CD4-positive, alpha-beta T cell (primary cell): ENCODE measurements around the gene YIF1A. TPM values are rescaled to one million over a fixed set of nuclear protein-coding genes. Genes with fewer than 3 reads are reported as not detected.

Experiments
- ATAC-seq: fragments of 200-7000 bp; cut with Tn5 transposase; one replicate; pipeline ENCODE4 v1.10.0; 2022; ENCODE audit warnings: mild to moderate bottlenecking; ENCODE audit not compliant: poor library complexity
- CTCF ChIA-PET: fragments of 350-600 bp; sonication (Branson Sonifier 250); formaldehyde crosslinking; loops from one replicate; lab custom pipeline; 2021; ENCODE audit warnings: antibody characterized with exemption, inconsistent platforms; lab: Charles Lee
- POLR2A ChIA-PET: fragments of 350-600 bp; sonication (Branson Sonifier 250); formaldehyde crosslinking; loops from one replicate; lab custom pipeline; 2021; ENCODE audit warnings: antibody characterized with exemption, inconsistent platforms; lab: Charles Lee
- DNase-seq, 14 experiments: peaks; one replicate each; pipeline ENCODE4 v3.0.0-alpha.2; 2013 to 2020; ENCODE audit warnings: mixed read lengths in 2 of 14
- H3K27ac ChIP-seq, 2 donors: one replicate each; pipeline versions ENCODE4 v1.5.1 to v1.7.0; 2013; ENCODE audit warnings: low read length in 2 of 2, low read depth in 1 of 2, mild to moderate bottlenecking in 1 of 2
- H3K27me3 ChIP-seq, 2 experiments: 1 replicate in 1 of 2; 2 replicates in 1 of 2; pipeline versions ENCODE4 v1.6.1 to v1.7.0; 2013; ENCODE audit warnings: low read length in 2 of 2, control low read depth in 1 of 2, mild to moderate bottlenecking in 1 of 2, moderate library complexity in 1 of 2; ENCODE audit not compliant: insufficient read depth in 2 of 2, control insufficient read depth in 1 of 2
- H3K36me3 ChIP-seq: one replicate; pipeline ENCODE4 v1.6.1; 2013; ENCODE audit warnings: low read length, control low read depth; ENCODE audit not compliant: insufficient read depth
- H3K4me1 ChIP-seq: one replicate; pipeline ENCODE4 v1.6.1; 2013; ENCODE audit warnings: low read length, control low read depth; ENCODE audit not compliant: insufficient read depth
- H3K4me3 ChIP-seq: one replicate; pipeline ENCODE4 v1.5.1; 2013; ENCODE audit warnings: mild to moderate bottlenecking, low read length, moderate library complexity
- H3K9me3 ChIP-seq, 2 experiments: 1 replicate in 1 of 2; 2 replicates in 1 of 2; pipeline versions ENCODE4 v1.6.1 to v1.7.0; 2013; ENCODE audit warnings: low read length in 2 of 2, mild to moderate bottlenecking in 2 of 2, control low read depth in 1 of 2, moderate library complexity in 1 of 2; ENCODE audit not compliant: control insufficient read depth in 1 of 2, insufficient read depth in 1 of 2
- H3K27ac Mint-ChIP-seq: one replicate; pipeline ENCODE4 v1.8.0; 2020; ENCODE audit warnings: mixed read lengths
- H3K27me3 Mint-ChIP-seq: one replicate; pipeline ENCODE4 v1.8.0; 2021; ENCODE audit warnings: mixed read lengths
- H3K36me3 Mint-ChIP-seq: one replicate; pipeline ENCODE4 v1.8.0; 2021; ENCODE audit warnings: low read depth, mixed read lengths
- H3K4me1 Mint-ChIP-seq: one replicate; pipeline ENCODE4 v1.8.0; 2021; ENCODE audit warnings: low read depth, mixed read lengths
- H3K4me3 Mint-ChIP-seq: one replicate; pipeline ENCODE4 v1.8.0; 2020; ENCODE audit warnings: mild to moderate bottlenecking, mixed read lengths
- H3K9me3 Mint-ChIP-seq: one replicate; pipeline ENCODE4 v1.8.0; 2020; ENCODE audit warnings: mixed read lengths
- intact Hi-C, 2 experiments: fragments of 100-400 bp; cut with DNase I in 1 of 2; cut with micrococcal nuclease in 1 of 2; formaldehyde crosslinking; loops; one replicate each; pipeline versions ENCODE4 v1.15.1 to v1.9.0; 2023 to 2025; cut with DNase I, micrococcal nuclease
- total RNA-seq, 174 experiments: library from RNA in 2 of 174; stranded (reverse) in 2 of 174; gene quantifications; one replicate each; pipeline ENCODE4 v1.2.3 and lab custom pipeline; 2021 to 2026
- TF ChIP-seq, protein P1 (sequence below): fragments of 200-600 bp; IDR thresholded peaks from one replicate; pipeline ENCODE4 v1.8.0; 2022; ENCODE audit warnings: antibody characterized with exemption, mild to moderate bottlenecking

Gene YIF1A
- total RNA-seq, 2 experiments from 2014 or later: 17.4 to 21.1 TPM

DNA sequence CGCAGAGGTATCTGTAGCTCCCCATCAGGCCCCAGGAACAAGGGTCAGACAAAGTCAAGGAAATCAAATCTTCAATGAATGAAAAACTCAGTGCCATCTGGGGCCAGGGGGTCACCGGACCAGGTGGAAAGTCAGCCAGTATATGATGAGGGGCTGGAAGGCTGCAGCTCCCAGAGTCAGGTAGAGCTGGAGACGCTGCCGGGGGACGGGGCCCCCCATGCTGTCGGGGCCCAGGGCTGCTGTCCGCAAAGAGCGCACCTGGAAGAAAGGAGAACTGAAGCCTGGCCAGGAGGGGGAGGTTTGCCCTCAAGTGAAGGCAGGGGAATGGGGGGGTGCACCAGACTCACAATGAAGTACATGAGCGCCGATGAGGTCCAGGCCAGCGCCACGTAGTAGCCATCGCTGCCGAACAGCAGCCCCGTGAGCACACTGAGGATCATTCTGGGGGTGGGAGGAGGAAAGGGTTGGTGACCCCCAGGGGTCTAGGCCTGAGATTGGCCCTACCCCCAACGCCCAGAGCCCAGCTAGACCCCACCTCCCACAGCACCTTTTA, 4.3 kb downstream of the YIF1A start:
- Histone ChIP-seq H3K27me3 (no peaks in the 10 kb centered on the region), H3K36me3 (peaks cover 11% of the 10 kb centered on the region), H3K4me3 (no peak overlapping the region), H3K9me3 (no peaks in the 10 kb centered on the region), H3K27ac (no peak overlapping the region), H3K4me1 (peaks cover 53% of the 10 kb centered on the region)
- ChIA-PET POLR2A (interaction anchor here (0.6 kb wide), 1 partner anchor 24 kb away, joined by 3 read pairs; no protein-coding TSS in a partner anchor), CTCF (no interaction called here)
- DNase-seq (no peak), ATAC-seq (no peak)
- Mint-ChIP-seq H3K9me3 (no peaks in the 10 kb centered on the region), H3K27me3 (peaks cover 5% of the 10 kb centered on the region), H3K4me3 (no peak overlapping the region), H3K36me3 (peaks cover 10% of the 10 kb centered on the region), H3K4me1 (peaks cover 44% of the 10 kb centered on the region), H3K27ac (no peak overlapping the region)
- intact Hi-C loops: loop anchor here in 1 of 2 experiments (10.0 kb wide), 1 partner anchor 430 kb away; the partner anchor contains the start of gene CFL1
- TF ChIP-seq, protein P1, sequence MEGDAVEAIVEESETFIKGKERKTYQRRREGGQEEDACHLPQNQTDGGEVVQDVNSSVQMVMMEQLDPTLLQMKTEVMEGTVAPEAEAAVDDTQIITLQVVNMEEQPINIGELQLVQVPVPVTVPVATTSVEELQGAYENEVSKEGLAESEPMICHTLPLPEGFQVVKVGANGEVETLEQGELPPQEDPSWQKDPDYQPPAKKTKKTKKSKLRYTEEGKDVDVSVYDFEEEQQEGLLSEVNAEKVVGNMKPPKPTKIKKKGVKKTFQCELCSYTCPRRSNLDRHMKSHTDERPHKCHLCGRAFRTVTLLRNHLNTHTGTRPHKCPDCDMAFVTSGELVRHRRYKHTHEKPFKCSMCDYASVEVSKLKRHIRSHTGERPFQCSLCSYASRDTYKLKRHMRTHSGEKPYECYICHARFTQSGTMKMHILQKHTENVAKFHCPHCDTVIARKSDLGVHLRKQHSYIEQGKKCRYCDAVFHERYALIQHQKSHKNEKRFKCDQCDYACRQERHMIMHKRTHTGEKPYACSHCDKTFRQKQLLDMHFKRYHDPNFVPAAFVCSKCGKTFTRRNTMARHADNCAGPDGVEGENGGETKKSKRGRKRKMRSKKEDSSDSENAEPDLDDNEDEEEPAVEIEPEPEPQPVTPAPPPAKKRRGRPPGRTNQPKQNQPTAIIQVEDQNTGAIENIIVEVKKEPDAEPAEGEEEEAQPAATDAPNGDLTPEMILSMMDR: no peak

DNA sequence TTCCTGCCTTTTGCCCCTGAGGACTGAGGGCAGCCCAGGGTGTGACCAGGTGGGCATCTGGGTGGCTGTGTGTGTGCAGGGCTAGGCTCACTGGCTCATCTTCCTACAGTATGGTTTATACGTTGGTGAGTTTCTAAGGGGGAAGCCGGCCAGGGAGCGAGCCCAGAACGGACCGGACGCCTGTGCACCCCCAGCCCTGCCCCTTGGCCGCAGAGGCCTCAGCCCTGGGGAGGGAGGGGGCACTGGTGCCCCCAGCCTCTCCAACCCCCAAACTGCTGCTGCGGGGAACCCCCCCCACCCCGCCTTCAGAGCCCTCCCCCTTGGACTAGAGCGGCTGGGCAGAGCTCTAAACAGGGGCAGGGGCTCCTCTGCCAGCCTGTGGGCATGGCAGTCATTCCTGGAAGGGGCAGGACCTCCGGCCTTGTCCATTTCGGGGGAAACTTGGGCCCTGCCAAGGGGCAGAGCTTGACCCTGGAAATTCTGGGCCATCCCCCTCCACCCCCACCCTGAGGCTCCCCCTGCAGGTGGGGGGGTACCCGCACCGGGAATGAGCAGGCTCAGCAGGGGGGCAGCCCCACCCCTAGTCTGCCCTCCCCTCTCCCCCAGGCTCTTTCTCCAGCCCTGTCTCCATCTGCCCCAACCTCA, 5.4 kb downstream of the YIF1A start:
- POLR2A ChIA-PET: interaction anchor here (0.9 to 6.5 kb wide), 4 partner anchors 15 to 394 kb away, joined by 3 to 34 read pairs (median 6); partner anchors contain the start of gene RAB1B
- CTCF ChIA-PET: interaction anchor here (1.0 to 1.9 kb wide), 4 partner anchors 10 to 155 kb away, joined by 3 to 54 read pairs (median 4); partner anchors contain the start of gene MRPL11
- Mint-ChIP-seq H3K4me1 (peaks cover 40% of the 10 kb centered on the region), H3K27me3 (no peaks in the 10 kb centered on the region), H3K36me3 (peaks cover 10% of the 10 kb centered on the region), H3K4me3 (no peak overlapping the region), H3K9me3 (no peaks in the 10 kb centered on the region), H3K27ac (peak overlapping the region; percentile 81)
- Histone ChIP-seq H3K4me3 (no peak overlapping the region), H3K36me3 (peaks cover 11% of the 10 kb centered on the region), H3K4me1 (peaks cover 57% of the 10 kb centered on the region), H3K27ac (no peak overlapping the region), H3K9me3 (no peaks in the 10 kb centered on the region), H3K27me3 (no peaks in the 10 kb centered on the region)
- intact Hi-C loops: loop anchor here in 1 of 2 experiments (10.0 kb wide), 1 partner anchor 429 kb away; the partner anchor contains the start of gene CFL1
- DNase-seq: peak in 1 of 14 experiments; percentile 50
- no peak for ATAC-seq
- TF ChIP-seq, protein P1: no peak

DNA sequence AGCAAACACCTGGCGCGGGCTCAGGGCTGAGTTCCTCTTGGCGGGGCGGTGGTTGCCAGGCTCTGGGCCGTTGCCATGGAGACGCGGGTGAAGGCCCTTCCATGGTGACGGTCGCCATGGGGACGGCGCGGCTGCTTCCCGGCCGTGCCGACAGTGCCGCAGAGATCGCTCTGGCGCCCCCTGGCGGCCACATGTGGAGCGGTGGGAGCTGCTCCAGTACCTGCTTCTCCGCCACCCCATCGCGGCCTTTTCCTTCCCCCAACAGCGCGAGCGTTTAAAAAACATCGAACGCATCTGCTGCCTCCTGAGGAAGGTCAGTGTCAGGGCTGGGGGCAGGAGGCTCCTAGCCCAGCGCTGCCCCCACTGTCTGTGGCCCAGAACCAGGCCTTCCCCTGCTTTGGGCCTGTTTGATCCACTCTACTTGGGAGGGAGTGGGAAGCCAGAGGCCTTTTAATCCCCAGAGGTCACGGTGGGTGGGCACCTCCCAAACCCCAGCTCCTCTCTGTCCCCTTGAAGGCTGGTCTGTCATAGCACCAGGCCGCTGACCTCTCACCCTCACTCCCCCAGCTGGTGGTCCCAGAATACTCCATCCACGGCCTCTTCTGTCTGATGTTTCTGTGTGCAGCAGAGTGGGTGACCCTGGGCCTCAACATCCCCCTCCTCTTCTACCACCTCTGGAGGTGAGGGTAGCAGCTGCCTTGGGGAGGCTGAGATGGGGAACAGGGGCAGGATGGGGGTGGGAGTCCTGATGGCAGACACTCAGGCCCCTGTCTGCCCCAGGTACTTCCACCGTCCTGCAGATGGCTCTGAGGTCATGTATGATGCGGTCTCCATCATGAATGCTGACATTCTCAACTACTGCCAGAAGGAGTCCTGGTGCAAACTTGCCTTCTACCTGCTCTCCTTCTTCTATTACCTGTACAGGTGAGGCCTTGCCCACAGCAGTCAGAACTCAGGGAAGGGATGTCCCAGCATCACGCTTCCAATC, 6.2 kb downstream of the YIF1A start:
- ChIA-PET CTCF (interaction anchor here (0.7 to 2.7 kb wide), 18 partner anchors 8 to 570 kb away, joined by 3 to 54 read pairs (median 4); partner anchors contain the start of genes BRMS1, KAT5, MRPL11 and MUS81), POLR2A (interaction anchor here (0.9 to 6.5 kb wide), 6 partner anchors 8 to 393 kb away, joined by 3 to 34 read pairs (median 4); partner anchors contain the start of genes RAB1B and TMEM151A)
- H3K27me3 ChIP-seq: no peaks in the 10 kb centered on the region
- peak overlapping the region in 1 of 2 donors; percentile 53 for H3K27ac ChIP-seq
- peak; percentile 99 to 100 (median 100) for DNase-seq
- Mint-ChIP-seq H3K27ac (peak overlapping the region; percentile 81), H3K4me3 (peak overlapping the region; percentile 79), H3K36me3 (peaks cover 10% of the 10 kb centered on the region), H3K27me3 (no peaks in the 10 kb centered on the region), H3K9me3 (no peaks in the 10 kb centered on the region), H3K4me1 (peaks cover 40% of the 10 kb centered on the region)
- H3K36me3 ChIP-seq: peaks cover 11% of the 10 kb centered on the region
- no peaks in the 10 kb centered on the region for H3K9me3 ChIP-seq
- no peak overlapping the region for H3K4me3 ChIP-seq
- H3K4me1 ChIP-seq: peaks cover 52% of the 10 kb centered on the region
- TF ChIP-seq, protein P1: peak; percentile 91
- peak; percentile 80 for ATAC-seq
- intact Hi-C loops: loop anchor here (1.0 to 10.0 kb wide), 3 partner anchors 14 to 428 kb away; partner anchors contain the start of genes CFL1 (in 1 of the 2) and RAB1B (in 1 of the 2)
